GM08714 (cell line): ENCODE data around the gene TLR9.
A peak's percentile ranks its signal among the peaks of the same experiment; 100 is the strongest.

ENCODE experiments used
- H3K4me3 ChIP-seq: fragments of 200-500 bp; sonication (Bioruptor generic); 2 replicates; pipeline ENCODE4 v1.5.1; 2014; ENCODE audit warnings: mild to moderate bottlenecking, low read length, inconsistent platforms
- ZNF274 ChIP-seq: IDR thresholded peaks from 2 replicates; pipeline ENCODE4 v1.6.1; 2012; ENCODE audit warnings: mild to moderate bottlenecking, low read depth, low read length

The TLR9 gene

GRCh38 chr3:52204337-52205073 is 20.9 kb downstream of the TLR9 start:
- TF ChIP-seq ZNF274 = no peak
- H3K4me3 ChIP-seq = no peak overlapping the region

- TF ChIP-seq ZNF274 = no peak
- no peak overlapping the region for H3K4me3 ChIP-seq
Observed at GRCh38 chr3:52203701-52204100, 21.7 kb downstream of the TLR9 start.

DNA sequence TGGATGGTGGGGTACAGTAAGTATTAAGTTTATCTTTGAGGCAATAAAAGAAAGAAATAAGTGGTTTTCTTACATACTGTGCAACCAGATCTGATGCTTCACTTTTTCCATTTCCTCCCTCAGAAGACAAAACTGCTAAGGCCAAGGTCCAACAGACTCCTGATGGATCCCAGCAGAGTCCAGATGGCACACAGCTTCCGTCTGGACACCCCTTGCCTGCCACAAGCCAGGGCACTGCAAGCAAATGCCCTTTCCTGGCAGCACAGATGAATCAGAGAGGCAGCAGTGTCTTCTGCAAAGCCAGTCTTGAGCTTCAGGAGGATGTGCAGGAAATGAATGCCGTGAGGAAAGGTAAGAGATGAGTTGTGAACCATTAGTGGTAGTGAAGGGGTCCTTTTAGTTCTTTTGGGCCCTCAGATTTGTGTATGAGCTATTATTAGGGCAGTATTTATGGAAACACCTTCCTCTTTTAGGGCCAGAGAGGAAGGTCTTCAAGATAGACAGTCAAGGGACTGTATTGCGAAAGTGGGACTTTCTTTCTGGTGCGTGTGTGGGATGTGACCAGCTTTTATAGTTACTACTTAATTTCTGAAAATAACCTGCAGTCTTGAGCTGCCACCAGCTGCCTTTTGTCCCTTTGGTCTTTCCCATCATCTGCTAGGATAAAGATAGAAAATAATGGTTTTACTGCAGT is 22.9 kb downstream of the TLR9 start:
- H3K4me3 ChIP-seq = no peak overlapping the region
- no peak for TF ChIP-seq ZNF274

DNA sequence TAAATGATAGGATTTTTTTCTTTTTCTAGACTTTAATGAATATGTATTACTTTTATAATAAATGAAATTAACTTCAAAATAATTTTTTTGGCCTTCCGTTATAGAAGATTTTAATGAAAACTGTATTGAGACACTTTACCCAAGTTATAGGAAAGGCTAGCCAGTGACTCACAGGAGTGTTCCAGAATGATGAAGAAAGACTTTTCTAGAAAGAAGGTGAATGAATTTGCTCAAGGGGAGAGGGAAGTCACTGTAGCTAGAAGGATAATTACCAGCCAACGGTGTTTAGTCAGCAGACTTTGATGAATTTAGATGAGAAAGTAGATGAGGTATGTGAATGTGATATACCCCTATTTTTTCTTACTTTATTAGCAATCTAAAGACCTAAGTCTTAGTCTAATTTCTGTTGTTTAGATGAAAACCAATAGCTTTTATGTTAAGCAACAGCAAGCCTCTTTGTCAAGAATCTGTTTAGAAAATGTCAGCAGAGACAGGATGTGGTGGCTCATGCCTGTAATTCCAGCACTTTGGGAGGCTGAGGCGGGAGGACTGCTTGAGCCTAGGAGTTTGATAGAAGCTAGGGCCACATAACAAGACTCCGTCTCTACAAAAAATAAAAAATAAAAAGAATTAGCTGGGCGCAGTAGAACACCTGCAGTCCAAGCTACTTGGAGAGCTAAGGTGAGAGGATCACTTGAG is 24.3 kb downstream of the TLR9 start:
- H3K4me3 ChIP-seq = no peak overlapping the region
- no peak for TF ChIP-seq ZNF274

DNA sequence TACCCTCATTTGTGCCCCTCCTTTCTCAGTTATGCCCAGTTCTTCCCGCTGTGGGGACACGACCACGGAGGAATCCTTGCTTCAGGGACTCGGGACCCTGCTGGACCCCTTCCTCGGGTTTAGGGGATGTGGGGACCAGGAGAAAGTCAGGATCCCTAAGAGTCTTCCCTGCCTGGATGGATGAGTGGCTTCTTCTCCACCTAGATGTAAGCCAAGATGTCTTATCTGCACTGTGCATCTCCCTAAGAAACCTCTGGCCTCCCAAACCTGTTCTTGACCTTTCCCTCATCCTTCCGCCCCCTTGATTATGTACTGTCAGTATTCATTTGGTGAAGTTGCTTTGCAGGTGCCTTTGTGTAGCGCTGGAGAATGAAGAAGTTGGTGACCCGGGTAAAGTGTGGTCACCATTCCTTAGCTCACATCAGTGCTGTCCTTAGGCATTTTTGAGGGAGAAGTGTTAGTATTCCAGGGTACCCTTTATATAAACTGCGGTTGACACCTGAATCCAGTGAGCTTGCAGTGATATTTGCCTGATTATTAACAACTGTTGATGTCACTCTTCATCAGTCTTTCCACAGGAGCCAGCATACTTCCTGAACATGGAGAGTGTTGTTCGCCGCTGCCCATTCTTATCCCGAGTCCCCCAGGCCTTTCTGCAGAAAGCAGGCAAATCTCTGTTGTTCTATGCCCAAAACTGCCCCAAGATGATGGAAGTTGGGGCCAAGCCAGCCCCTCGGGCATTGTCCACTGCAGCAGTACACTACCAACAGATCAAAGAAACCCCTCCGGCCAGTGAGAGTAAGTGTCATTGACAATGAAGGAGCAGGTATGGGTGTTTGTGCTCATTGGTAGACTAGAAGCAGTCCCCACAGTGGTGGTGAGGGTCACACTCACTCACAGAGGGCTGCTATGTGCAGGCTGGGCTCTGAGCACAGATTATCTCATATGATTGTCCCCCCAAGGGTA is 26.5 kb downstream of the TLR9 start:
- peak overlapping the region; percentile 88 for H3K4me3 ChIP-seq
- TF ChIP-seq ZNF274 = no peak

- TF ChIP-seq ZNF274 = no peak
- H3K4me3 ChIP-seq = peak within 1 kb of the TSS; percentile 88
Observed at GRCh38 chr3:52197842-52198625, 27.4 kb downstream of the TLR9 start, which contains the start of gene ALAS1. Gene ALAS1 (plus strand): TSS chr3:52198160. CDS start chr3:52199242, 1,082 bp downstream.

- peak overlapping the region; percentile 29; the same call in 1 of the 2 replicates for H3K4me3 ChIP-seq
- TF ChIP-seq ZNF274 = no peak
Observed at GRCh38 chr3:52197499-52197841, 28.0 kb downstream of the TLR9 start.

DNA sequence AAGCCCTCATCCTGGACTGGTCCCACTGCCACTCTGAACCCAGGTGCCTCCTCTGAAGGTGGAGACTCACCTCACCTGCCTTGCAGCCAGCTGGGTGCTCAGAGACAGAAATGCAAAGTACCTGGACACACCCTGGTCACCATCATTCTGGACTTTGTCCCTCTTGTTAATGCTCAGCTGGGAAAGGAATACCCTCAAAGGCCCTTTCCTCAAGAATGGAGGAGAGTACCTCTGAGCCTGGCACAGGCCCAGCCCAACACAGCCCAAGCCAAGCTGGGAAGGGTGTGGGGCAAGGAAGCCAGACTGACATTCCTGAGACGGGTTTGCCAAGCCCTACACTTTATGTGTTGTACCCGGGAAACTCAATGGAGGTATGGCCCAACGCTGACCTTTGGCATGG is 28.5 kb downstream of the TLR9 start:
- TF ChIP-seq ZNF274 = no peak
- H3K4me3 ChIP-seq = no peak overlapping the region

GRCh38 chr3:52195823-52196331 is 29.6 kb downstream of the TLR9 start:
- no peak overlapping the region for H3K4me3 ChIP-seq
- no peak for TF ChIP-seq ZNF274

- TF ChIP-seq ZNF274 = no peak
- H3K4me3 ChIP-seq = no peak overlapping the region
Observed at GRCh38 chr3:52195291-52195597, 30.2 kb downstream of the TLR9 start.

GRCh38 chr3:52194485-52195290 is 30.8 kb downstream of the TLR9 start:
- no peak for TF ChIP-seq ZNF274
- no peak overlapping the region for H3K4me3 ChIP-seq

GRCh38 chr3:52193065-52193464 is 32.4 kb downstream of the TLR9 start:
- H3K4me3 ChIP-seq = no peak overlapping the region
- TF ChIP-seq ZNF274 = no peak
